A549 (cell line): Measurements from ENCODE around the gene FYB1.

Experiments
- CTCF ChIP-seq: fragments of >200 bp; sonication (Bioruptor Twin); formaldehyde crosslinking; IDR thresholded peaks from 3 replicates; pipeline ENCODE4 v1.5.1; 2016
- HDAC2 ChIP-seq: fragments of 200-600 bp; sonication (generic); IDR thresholded peaks from 2 replicates; pipeline ENCODE4 v1.6.1; 2016
- POLR2A ChIP-seq: IDR thresholded peaks from 2 replicates; pipeline ENCODE4 v1.6.1; 2012; ENCODE audit warnings: mild to moderate bottlenecking, low read length

- TF ChIP-seq CTCF (no peak), HDAC2 (no peak), POLR2A (no peak)
Measured at GRCh38 chr5:39159811-39160490, 59.4 kb downstream of the FYB1 start.
